Muscle layer of colon (tissue), 2 donors: ENCODE measurements around the gene CYSRT1.
A peak's percentile ranks its signal among the peaks of the same experiment; 100 is the strongest.

Source experiments
- H3K27ac ChIP-seq: one replicate; pipeline ENCODE4 v1.7.0; 2013; ENCODE audit warnings: low read depth, mild to moderate bottlenecking, low read length, moderate library complexity
- H3K27me3 ChIP-seq, 2 donors: one replicate each; pipeline ENCODE4 v1.7.0; 2013; ENCODE audit warnings: low read length in 2 of 2, mild to moderate bottlenecking in 2 of 2; ENCODE audit not compliant: insufficient read depth in 2 of 2, control insufficient read depth in 1 of 2
- H3K36me3 ChIP-seq: one replicate; pipeline ENCODE4 v1.7.0; 2013; ENCODE audit warnings: mild to moderate bottlenecking, low read length; ENCODE audit not compliant: insufficient read depth
- H3K4me1 ChIP-seq: one replicate; pipeline ENCODE4 v1.7.0; 2013; ENCODE audit warnings: mild to moderate bottlenecking, low read length; ENCODE audit not compliant: insufficient read depth
- H3K4me3 ChIP-seq, 2 donors: one replicate each; pipeline ENCODE4 v1.7.0; 2013; ENCODE audit warnings: low read length in 2 of 2, low read depth in 1 of 2, mild to moderate bottlenecking in 1 of 2, moderate library complexity in 1 of 2
- H3K9ac ChIP-seq: one replicate; pipeline ENCODE4 v1.7.0; 2013; ENCODE audit warnings: low read length
- H3K9me3 ChIP-seq: one replicate; pipeline ENCODE4 v1.7.0; 2013; ENCODE audit warnings: mild to moderate bottlenecking, low read length
- donor health status: abdominal sarcoma.
- donor health status: Adenocarcinoma of cecum.

The CYSRT1 gene

DNA sequence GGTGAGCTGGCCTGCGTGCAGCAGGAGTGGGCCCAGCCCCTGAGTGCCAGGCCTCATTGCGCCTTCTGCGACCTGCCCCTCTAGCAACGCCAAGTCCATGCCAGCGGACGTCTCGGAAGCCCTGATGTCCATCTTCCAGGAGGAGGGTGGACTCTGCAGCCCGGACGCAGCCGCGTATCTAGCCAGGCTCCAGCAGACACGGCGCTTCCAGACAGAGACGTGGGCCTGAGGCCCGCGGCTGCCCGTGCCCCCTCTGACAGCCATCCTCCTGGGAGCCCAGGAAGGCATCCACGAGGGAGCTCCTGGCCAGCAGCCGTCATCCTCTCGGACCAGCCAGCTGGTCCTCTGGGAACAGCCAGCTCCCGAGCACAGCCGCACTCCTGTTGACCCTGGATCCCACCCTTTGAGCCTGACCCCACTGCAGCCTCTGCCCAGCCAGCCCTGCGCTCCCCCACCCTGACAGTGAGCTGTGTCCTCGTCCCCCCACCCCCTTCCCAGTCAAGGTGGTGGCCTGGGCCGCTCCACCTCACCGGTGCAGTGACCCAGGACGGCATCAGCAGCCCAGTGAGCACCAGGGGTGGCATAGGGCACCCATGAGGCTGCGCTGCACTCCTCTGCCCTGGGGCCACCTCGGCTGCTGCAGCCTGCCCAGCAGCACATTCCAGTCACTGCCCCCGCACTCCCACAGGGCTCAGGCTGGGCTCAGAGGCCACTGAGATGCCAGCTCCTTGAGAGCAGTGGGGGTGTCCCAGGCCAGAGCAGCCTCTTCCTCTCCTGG, 8.6 kb upstream of the CYSRT1 start:
- Histone ChIP-seq H3K27me3 (no peaks in the 10 kb centered on the region), H3K4me3 (no peak overlapping the region), H3K36me3 (no peaks in the 10 kb centered on the region), H3K9ac (no peak overlapping the region), H3K4me1 (no peaks in the 10 kb centered on the region), H3K27ac (no peak overlapping the region), H3K9me3 (no peaks in the 10 kb centered on the region)

DNA sequence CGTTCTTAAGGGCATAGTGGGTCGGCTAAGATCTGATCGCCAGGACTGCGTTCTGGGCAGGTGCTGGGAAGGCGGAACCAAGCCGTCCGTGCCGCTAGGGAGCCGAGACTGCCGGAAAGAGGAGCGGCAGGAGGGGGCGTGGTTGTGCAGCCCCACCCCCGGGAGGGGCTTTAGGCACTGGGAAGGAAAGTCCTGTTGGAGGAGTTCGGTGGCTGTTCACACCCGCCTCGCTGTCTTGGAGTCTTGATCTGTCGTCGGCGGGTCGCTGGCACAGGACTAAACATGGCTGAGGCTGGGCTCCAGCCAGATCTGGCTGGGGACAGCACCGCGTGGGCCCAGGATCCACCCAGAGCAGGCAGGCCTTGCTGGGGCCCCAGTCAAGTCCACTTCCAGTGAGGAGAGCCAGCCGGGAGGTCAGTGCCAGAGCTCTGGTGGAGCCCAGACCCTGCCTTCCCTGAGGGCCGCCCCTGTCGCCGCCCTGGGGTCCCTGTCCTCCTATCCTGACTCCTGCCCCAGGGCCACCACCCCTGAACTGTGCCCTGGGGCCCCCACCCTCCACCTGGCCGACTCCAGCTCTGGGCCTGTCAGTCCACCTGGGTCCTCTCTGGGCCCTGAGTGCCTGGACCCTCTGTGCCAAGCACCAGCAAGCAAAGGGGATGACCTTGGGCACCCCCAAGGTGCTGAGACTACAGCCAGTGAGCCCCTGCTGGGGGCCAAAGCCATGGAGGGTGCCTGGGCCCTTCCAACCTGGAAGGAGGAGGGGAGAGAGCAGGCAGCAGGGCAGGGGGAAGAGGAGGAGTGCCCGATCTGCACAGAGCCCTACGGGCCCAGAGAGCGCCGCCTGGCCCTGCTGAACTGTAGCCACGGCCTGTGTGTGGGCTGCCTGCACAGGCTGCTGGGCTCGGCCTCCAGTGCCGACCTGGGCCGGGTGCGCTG, 7.4 kb upstream of the CYSRT1 start:
- no peaks in the 10 kb centered on the region for H3K9me3 ChIP-seq
- H3K27me3 ChIP-seq: no peaks in the 10 kb centered on the region
- H3K36me3 ChIP-seq: no peaks in the 10 kb centered on the region
- no peak overlapping the region for H3K27ac ChIP-seq
- no peaks in the 10 kb centered on the region for H3K4me1 ChIP-seq
- no peak overlapping the region for H3K4me3 ChIP-seq
- H3K9ac ChIP-seq: no peak overlapping the region

DNA sequence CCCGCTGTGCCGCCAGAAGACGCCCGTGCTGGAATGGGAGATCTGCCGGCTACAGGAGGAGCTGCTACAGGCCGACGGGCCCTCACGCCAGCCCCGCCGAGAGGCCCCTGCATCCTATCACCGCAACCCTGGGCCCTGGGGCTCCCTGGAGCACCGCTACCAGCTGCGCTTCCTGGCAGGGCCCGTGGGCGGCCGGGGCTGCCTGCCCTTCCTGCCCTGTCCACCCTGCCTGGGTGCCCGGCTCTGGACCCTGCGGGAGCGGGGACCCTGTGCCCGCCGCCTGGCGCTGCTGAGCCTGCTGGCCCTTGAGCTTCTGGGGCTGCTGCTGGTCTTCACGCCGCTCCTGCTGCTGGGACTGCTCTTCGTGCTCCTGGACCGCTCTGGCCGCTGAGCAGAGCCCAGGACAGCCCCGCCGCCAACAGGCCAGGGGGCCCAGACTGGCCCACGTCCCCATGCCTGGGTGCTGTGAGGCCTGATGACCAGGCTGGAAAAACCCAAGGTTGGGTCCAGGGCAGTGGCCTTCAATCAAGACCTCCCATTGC, 6.7 kb upstream of the CYSRT1 start:
- H3K4me1 ChIP-seq: no peaks in the 10 kb centered on the region
- no peak overlapping the region for H3K4me3 ChIP-seq
- no peaks in the 10 kb centered on the region for H3K36me3 ChIP-seq
- H3K27me3 ChIP-seq: no peaks in the 10 kb centered on the region
- no peak overlapping the region for H3K27ac ChIP-seq
- H3K9ac ChIP-seq: no peak overlapping the region
- no peaks in the 10 kb centered on the region for H3K9me3 ChIP-seq

DNA sequence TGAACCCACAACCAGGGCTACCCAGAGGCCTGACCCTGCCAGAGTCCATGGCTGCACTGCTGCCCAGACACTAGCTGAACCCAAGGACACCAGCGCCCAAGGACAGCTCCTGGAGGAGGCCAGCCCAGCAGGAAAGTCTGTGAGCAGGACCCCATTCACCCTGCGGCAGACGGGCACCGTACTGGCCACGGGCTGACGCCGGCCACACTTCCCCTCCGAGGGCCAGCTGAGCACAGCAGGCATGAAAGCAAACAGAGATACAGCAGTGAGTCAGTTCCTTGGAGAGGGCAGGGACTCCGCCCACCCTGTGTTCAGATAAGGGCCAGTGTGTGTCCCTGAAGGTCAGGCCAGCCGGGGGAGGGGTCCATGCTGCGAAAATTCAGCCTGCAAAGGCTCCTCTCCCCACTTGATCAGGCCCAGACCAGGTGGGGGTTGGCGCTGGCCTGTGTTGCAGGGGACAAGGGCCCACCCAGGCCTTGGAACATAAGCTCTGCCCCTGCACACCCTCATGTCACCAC, 6.2 kb upstream of the CYSRT1 start:
- Histone ChIP-seq H3K4me1 (peaks cover under 1% of the 10 kb centered on the region), H3K36me3 (no peaks in the 10 kb centered on the region), H3K27ac (no peak overlapping the region), H3K9me3 (no peaks in the 10 kb centered on the region), H3K4me3 (no peak overlapping the region), H3K9ac (no peak overlapping the region), H3K27me3 (no peaks in the 10 kb centered on the region)

DNA sequence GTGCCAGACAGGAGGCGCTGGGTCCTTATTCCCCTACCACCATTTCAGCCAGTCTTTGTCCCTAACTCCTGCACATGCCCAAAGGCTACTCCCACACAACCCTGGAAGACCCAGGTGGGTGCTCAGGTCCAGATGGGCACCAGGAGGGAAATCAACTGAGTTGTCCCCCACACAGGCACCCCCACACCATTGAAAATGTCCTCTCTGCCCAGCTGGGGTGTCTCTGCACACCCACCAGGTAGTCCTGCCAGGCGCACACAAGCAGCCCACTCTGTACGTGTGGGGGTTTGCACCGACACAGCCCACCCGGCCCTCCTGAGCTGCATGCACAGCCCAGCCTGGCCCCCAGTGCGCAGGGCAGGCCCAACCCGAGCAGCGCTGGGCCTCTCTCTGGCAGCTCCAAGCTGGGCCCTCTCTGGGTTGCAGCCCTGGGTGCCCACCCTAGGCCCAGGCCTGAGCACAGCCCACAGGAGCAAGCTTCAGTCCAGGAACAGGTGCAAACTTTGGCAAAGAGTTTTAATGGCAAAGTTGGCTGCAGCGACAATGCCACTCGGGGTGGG, 5.1 kb upstream of the CYSRT1 start:
- Histone ChIP-seq H3K36me3 (no peaks in the 10 kb centered on the region), H3K4me3 (no peak overlapping the region), H3K4me1 (peaks cover 5% of the 10 kb centered on the region), H3K9ac (no peak overlapping the region), H3K9me3 (no peaks in the 10 kb centered on the region), H3K27me3 (no peaks in the 10 kb centered on the region), H3K27ac (no peak overlapping the region)

DNA sequence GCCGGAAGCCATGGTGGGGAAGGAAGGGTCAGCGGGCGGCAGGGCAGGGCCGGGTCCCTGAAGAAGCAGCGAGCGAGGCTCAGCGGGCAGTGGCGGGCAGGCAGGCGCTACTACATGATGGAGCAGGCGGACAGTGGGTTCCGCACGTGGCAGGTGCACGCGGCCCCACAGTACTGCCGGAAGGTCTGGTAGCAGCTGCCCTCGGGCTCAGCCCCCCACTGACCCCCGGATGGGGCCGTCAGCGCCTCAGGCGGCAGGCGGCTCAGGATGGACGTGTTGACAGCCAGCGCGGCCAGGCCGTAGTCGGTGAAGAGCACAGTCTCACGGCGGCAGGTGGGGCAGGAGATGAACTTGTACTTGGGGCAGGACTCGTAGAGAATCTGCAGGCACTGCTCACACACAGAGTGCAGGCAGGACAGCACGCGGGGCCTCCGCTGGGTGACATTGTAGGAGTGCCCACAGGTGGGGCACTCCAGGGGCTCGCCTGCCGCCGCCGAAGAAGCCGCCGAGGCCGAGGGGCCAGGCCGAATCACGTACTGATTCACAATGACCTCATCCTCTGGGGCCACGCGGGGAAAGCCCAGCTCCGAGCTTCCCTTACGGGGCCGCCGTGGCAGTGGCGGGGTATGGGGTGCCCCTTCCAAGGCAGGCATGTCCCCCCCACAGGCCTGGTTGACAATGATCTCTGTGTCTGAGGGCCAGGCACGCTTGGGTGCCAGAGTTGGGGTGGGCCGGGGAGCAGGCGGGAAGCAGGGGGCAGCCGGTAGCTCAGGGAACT, 4.5 kb upstream of the CYSRT1 start:
- H3K4me1 ChIP-seq: peaks cover 5% of the 10 kb centered on the region
- H3K27me3 ChIP-seq: no peaks in the 10 kb centered on the region
- no peak overlapping the region for H3K4me3 ChIP-seq
- no peak overlapping the region for H3K9ac ChIP-seq
- H3K27ac ChIP-seq: no peak overlapping the region
- H3K36me3 ChIP-seq: no peaks in the 10 kb centered on the region
- H3K9me3 ChIP-seq: no peaks in the 10 kb centered on the region

DNA sequence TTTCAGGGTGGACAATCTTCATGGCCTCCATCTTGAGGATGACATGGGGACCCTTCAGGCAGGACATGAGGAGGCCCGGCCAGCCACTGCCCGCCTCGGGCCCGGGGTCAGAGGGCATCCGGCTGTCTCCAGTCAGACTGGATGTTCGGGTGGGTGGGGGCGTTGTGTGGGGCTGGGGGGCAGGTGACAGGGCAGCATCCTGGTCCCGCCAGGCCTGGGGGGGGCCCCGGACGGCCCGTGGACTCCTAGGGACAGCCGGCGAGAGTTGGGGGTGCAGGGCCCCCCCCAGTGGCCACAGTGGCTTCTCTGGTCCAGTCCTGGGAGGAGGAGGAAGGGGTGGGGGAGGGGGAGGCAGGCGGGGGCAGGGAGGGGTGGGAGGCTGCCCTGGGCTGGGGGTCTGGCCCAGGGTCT, 3.9 kb upstream of the CYSRT1 start:
- no peak overlapping the region for H3K27ac ChIP-seq
- H3K9me3 ChIP-seq: no peaks in the 10 kb centered on the region
- peaks cover 5% of the 10 kb centered on the region for H3K4me1 ChIP-seq
- H3K4me3 ChIP-seq: no peak overlapping the region
- H3K27me3 ChIP-seq: no peaks in the 10 kb centered on the region
- H3K9ac ChIP-seq: no peak overlapping the region
- no peaks in the 10 kb centered on the region for H3K36me3 ChIP-seq

DNA sequence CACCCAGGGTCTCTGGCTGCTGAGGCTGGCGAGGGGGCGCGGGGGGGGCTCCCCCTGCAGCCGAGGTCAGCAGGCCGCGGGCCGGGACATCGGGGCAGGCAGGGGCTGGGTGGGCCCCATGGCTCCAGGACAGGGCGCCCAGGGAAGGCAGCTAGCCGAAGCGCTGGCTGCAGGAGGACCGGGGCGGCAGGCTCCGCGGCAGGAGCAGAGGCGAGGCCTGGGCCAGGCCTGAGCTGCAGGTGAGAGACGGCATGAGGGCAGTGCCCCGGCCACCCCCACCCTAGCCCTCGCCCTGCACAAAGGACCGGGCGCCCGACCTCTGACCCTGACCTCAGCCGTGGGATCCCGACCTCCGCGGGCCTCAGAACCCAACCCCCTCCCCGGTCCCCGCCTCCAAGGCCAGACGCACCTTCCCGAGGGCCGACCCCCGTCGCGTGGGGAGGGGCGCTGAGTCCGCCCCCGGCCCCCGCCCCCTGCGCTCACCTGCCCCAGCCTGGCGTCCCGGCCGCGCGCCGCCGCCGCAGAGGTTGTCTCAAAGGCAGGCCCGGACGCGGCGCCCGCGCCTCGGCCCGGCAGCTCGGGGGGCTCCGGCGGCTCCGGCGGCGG, 3.4 kb upstream of the CYSRT1 start:
- Histone ChIP-seq H3K4me3 (peak overlapping the region in 1 of 2 donors; percentile 31), H3K9ac (no peak overlapping the region), H3K27me3 (no peaks in the 10 kb centered on the region), H3K9me3 (no peaks in the 10 kb centered on the region), H3K4me1 (peaks cover 5% of the 10 kb centered on the region), H3K27ac (no peak overlapping the region), H3K36me3 (no peaks in the 10 kb centered on the region)

DNA sequence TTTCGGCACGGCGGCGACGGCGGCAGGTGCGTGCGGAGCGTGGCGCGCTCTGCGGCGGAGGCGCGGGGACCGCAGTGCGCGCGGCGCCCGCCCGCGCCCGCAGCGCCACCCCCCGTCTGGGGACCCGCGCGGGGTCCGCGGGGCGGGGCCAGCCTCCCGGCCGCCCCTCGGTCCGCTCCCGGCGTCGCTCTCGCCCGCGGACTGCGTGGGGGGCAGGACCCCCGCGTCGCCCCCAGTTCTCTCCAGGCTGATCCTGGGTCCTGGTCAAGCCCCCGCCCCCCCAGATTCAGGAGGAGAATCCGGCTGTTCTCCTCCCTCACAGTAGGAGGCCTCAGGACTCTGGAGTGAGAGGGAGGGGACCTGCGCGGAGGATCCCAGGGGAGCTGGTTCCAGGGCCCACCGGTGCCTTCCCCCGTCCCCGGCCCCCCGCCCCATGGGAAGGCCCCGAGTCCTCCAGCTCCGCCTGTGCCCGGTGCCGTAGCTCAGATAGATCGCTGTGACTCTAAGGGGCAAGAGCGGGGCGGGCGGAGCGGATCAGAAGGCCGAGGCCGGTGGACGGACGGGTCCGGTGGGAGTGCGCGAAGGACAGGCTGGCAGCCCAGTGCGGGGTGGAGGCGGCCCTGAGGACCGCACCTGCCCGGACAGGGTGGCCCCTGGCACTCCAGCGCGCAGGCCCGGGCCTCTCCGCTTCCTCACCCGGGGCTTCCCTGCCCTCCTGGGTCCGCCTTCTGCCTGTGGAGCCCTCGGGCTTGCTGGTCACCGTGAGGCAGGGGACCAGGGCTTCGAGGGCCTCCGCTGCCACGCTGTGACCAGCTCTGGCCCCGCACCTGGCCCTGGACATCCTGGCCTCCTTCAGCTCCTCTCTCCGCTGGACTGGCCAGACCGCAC, 2.5 kb upstream of the CYSRT1 start, which contains the start of gene RNF208:
RNF208 (minus strand) TSS at position 51 of the 888 bp plus-strand sequence. CDS start 1,028 bp downstream, outside the sequence.
- peak within 1 kb of the TSS; percentile 71 to 73 for H3K4me3 ChIP-seq
- no peaks in the 10 kb centered on the region for H3K9me3 ChIP-seq
- peaks cover 0 to 8% of the 10 kb centered on the region in 2 donors for H3K27me3 ChIP-seq
- H3K9ac ChIP-seq: peak within 1 kb of the TSS; percentile 25
- peaks cover 5% of the 10 kb centered on the region for H3K4me1 ChIP-seq
- peak within 1 kb of the TSS; percentile 75 for H3K27ac ChIP-seq
- no peaks in the 10 kb centered on the region for H3K36me3 ChIP-seq
